ENCODE measurements around the gene SLC6A9. TPM values are rescaled to one million over a fixed set of nuclear protein-coding genes. Genes with fewer than 3 reads are reported as not detected.

SLC6A9 gene
- total and polyA plus RNA-seq, 2 experiments from 2014 or later: 14.4 to 20.0 TPM

DNA sequence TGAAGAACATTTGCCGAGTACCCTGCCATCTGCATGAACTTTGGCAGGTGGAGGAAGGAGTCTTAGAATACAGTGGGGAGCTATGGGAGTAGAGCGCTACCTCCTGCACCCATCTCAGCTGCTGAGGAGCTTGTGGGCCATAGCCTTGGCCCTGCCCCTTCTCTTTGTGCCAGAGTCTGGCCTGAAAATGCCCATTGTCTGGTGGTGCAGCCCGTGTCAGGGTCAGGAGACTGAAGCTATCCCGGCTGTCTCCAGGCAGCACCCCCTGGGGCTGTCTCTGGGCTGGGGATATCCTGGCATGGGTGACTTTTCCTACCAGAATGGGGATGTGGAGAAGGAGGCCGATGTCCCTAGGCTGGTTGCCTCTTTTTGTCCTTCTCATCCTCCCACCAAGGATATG is 77.2 kb downstream of the SLC6A9 start:
- peaks cover 10% of the 10 kb centered on the region for H3K4me1 Mint-ChIP-seq

More for the DNA sequence above, 77.2 kb downstream of the SLC6A9 start:
- DNase-seq (ENCODE audit: low spot score) (no peak), ATAC-seq (no peak)
- TF ChIP-seq, protein P1, sequence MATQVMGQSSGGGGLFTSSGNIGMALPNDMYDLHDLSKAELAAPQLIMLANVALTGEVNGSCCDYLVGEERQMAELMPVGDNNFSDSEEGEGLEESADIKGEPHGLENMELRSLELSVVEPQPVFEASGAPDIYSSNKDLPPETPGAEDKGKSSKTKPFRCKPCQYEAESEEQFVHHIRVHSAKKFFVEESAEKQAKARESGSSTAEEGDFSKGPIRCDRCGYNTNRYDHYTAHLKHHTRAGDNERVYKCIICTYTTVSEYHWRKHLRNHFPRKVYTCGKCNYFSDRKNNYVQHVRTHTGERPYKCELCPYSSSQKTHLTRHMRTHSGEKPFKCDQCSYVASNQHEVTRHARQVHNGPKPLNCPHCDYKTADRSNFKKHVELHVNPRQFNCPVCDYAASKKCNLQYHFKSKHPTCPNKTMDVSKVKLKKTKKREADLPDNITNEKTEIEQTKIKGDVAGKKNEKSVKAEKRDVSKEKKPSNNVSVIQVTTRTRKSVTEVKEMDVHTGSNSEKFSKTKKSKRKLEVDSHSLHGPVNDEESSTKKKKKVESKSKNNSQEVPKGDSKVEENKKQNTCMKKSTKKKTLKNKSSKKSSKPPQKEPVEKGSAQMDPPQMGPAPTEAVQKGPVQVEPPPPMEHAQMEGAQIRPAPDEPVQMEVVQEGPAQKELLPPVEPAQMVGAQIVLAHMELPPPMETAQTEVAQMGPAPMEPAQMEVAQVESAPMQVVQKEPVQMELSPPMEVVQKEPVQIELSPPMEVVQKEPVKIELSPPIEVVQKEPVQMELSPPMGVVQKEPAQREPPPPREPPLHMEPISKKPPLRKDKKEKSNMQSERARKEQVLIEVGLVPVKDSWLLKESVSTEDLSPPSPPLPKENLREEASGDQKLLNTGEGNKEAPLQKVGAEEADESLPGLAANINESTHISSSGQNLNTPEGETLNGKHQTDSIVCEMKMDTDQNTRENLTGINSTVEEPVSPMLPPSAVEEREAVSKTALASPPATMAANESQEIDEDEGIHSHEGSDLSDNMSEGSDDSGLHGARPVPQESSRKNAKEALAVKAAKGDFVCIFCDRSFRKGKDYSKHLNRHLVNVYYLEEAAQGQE (IDR thresholded peaks at IDR 0.05; ENCODE audit: unreplicated experiment): no peak
- no peak for TF ChIP-seq ZNF114 (CRISPR knock-in tag; IDR thresholded peaks at IDR 0.05)
- TF ChIP-seq POLR2AphosphoS5 (IDR thresholded peaks at IDR 0.05; ENCODE audit: low read depth): no peak
- TF ChIP-seq, protein P2, sequence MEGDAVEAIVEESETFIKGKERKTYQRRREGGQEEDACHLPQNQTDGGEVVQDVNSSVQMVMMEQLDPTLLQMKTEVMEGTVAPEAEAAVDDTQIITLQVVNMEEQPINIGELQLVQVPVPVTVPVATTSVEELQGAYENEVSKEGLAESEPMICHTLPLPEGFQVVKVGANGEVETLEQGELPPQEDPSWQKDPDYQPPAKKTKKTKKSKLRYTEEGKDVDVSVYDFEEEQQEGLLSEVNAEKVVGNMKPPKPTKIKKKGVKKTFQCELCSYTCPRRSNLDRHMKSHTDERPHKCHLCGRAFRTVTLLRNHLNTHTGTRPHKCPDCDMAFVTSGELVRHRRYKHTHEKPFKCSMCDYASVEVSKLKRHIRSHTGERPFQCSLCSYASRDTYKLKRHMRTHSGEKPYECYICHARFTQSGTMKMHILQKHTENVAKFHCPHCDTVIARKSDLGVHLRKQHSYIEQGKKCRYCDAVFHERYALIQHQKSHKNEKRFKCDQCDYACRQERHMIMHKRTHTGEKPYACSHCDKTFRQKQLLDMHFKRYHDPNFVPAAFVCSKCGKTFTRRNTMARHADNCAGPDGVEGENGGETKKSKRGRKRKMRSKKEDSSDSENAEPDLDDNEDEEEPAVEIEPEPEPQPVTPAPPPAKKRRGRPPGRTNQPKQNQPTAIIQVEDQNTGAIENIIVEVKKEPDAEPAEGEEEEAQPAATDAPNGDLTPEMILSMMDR (conservative IDR thresholded peaks at IDR 0.05; ENCODE audit: low read depth in 2 of 2): no peak
- TF ChIP-seq STAT1 (IDR thresholded peaks at IDR 0.05; ENCODE audit: unreplicated experiment): no peak
- no peak for TF ChIP-seq JUNB (IDR thresholded peaks at IDR 0.05; ENCODE audit: unreplicated experiment)
- TF ChIP-seq EZH2 (IDR thresholded peaks at IDR 0.05; ENCODE audit: low read depth, unreplicated experiment): no peak
- no peak for TF ChIP-seq EZH2phosphoT487 (IDR thresholded peaks at IDR 0.05; ENCODE audit: unreplicated experiment)
- TF ChIP-seq NANOG (IDR thresholded peaks at IDR 0.05; ENCODE audit: borderline replicate concordance): no peak
- TF ChIP-seq, protein P3, sequence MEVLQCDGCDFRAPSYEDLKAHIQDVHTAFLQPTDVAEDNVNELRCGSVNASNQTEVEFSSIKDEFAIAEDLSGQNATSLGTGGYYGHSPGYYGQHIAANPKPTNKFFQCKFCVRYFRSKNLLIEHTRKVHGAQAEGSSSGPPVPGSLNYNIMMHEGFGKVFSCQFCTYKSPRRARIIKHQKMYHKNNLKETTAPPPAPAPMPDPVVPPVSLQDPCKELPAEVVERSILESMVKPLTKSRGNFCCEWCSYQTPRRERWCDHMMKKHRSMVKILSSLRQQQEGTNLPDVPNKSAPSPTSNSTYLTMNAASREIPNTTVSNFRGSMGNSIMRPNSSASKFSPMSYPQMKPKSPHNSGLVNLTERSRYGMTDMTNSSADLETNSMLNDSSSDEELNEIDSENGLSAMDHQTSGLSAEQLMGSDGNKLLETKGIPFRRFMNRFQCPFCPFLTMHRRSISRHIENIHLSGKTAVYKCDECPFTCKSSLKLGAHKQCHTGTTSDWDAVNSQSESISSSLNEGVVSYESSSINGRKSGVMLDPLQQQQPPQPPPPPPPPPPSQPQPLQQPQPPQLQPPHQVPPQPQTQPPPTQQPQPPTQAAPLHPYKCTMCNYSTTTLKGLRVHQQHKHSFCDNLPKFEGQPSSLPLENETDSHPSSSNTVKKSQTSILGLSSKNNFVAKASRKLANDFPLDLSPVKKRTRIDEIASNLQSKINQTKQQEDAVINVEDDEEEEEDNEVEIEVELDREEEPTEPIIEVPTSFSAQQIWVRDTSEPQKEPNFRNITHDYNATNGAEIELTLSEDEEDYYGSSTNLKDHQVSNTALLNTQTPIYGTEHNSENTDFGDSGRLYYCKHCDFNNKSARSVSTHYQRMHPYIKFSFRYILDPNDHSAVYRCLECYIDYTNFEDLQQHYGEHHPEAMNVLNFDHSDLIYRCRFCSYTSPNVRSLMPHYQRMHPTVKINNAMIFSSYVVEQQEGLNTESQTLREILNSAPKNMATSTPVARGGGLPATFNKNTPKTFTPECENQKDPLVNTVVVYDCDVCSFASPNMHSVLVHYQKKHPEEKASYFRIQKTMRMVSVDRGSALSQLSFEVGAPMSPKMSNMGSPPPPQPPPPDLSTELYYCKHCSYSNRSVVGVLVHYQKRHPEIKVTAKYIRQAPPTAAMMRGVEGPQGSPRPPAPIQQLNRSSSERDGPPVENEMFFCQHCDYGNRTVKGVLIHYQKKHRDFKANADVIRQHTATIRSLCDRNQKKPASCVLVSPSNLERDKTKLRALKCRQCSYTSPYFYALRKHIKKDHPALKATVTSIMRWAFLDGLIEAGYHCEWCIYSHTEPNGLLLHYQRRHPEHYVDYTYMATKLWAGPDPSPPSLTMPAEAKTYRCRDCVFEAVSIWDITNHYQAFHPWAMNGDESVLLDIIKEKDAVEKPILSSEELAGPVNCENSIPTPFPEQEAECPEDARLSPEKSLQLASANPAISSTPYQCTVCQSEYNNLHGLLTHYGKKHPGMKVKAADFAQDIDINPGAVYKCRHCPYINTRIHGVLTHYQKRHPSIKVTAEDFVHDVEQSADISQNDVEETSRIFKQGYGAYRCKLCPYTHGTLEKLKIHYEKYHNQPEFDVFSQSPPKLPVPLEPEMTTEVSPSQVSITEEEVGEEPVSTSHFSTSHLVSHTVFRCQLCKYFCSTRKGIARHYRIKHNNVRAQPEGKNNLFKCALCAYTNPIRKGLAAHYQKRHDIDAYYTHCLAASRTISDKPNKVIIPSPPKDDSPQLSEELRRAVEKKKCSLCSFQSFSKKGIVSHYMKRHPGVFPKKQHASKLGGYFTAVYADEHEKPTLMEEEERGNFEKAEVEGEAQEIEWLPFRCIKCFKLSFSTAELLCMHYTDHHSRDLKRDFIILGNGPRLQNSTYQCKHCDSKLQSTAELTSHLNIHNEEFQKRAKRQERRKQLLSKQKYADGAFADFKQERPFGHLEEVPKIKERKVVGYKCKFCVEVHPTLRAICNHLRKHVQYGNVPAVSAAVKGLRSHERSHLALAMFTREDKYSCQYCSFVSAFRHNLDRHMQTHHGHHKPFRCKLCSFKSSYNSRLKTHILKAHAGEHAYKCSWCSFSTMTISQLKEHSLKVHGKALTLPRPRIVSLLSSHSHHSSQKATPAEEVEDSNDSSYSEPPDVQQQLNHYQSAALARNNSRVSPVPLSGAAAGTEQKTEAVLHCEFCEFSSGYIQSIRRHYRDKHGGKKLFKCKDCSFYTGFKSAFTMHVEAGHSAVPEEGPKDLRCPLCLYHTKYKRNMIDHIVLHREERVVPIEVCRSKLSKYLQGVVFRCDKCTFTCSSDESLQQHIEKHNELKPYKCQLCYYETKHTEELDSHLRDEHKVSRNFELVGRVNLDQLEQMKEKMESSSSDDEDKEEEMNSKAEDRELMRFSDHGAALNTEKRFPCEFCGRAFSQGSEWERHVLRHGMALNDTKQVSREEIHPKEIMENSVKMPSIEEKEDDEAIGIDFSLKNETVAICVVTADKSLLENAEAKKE (CRISPR knock-in tag; IDR thresholded peaks at IDR 0.05): no peak
- no peak for TF ChIP-seq CREB1 (CRISPR knock-in tag; IDR thresholded peaks at IDR 0.05; ENCODE audit: low read depth)
- TF ChIP-seq, protein P4, sequence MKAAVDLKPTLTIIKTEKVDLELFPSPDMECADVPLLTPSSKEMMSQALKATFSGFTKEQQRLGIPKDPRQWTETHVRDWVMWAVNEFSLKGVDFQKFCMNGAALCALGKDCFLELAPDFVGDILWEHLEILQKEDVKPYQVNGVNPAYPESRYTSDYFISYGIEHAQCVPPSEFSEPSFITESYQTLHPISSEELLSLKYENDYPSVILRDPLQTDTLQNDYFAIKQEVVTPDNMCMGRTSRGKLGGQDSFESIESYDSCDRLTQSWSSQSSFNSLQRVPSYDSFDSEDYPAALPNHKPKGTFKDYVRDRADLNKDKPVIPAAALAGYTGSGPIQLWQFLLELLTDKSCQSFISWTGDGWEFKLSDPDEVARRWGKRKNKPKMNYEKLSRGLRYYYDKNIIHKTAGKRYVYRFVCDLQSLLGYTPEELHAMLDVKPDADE (IDR thresholded peaks at IDR 0.05): no peak
- no peak for TF ChIP-seq ZNF331 (CRISPR knock-in tag; IDR thresholded peaks at IDR 0.05; ENCODE audit: low read depth)
- H3K4me3 ChIP-seq: no peak overlapping the region
- Mint-ChIP-seq H3K9me3 (no peaks in the 10 kb centered on the region), H3K4me3 (no peak overlapping the region), H3K27ac (no peak overlapping the region), H3K27me3 (ENCODE audit: insufficient read depth, low read depth, poor library complexity) (peaks cover 16% of the 10 kb centered on the region), H3K36me3 (ENCODE audit: low read depth) (no peaks in the 10 kb centered on the region; the same call in 2 of the 3 replicates)
- no peaks in the 10 kb centered on the region for H3K9me2 ChIP-seq (ENCODE audit: insufficient read depth)
- no peak overlapping the region for H3K4me2 ChIP-seq
- H3K27ac ChIP-seq (ENCODE audit: low read depth): no peak overlapping the region
- H3K79me2 ChIP-seq (replicated peaks; ENCODE audit: insufficient read depth): 0 out of 2 replicates have a peak, but pooled peaks cover 4% of the 10 kb centered on the region
- H3F3A ChIP-seq (replicated peaks; ENCODE audit: low read depth): no peaks in the 10 kb centered on the region
- peaks cover 3% of the 10 kb centered on the region; the same call in 1 of the 2 replicates for H3K4me1 ChIP-seq (ENCODE audit: insufficient read depth)
- no peaks in the 10 kb centered on the region for H3K36me3 ChIP-seq (ENCODE audit: insufficient read depth)
- no peaks in the 10 kb centered on the region for H3K27me3 ChIP-seq (ENCODE audit: insufficient read depth)
- no peaks in the 10 kb centered on the region; the same call in 1 of the 2 replicates for H4K20me1 ChIP-seq (replicated peaks; ENCODE audit: insufficient read depth)
- H2AFZ ChIP-seq: no peak overlapping the region

Data from GM23338 (cell line).